Spleen (tissue), 11 donors: ENCODE results near the gene PTPRU. TPM values are rescaled to one million over a fixed set of nuclear protein-coding genes. Genes with fewer than 3 reads are reported as not detected.

Source experiments
- DNase-seq: peaks from one replicate; pipeline ENCODE4 v3.0.0-alpha.2; 2020
- H3K27ac ChIP-seq, 8 donors: fragments of 200-600 bp; sonication (generic) in 7 of 8; 1 replicate in 4 of 8; 2 replicates in 4 of 8; pipeline versions ENCODE4 v1.5.0 to v1.8.0; 2016 to 2021; ENCODE audit warnings: inconsistent platforms in 4 of 8, mild to moderate bottlenecking in 4 of 8, moderate library complexity in 1 of 8
- H3K27me3 ChIP-seq, 7 donors: fragments of 200-600 bp; sonication (generic) in 6 of 7; replicated peaks in 1 of 7; 1 replicate in 4 of 7; 2 replicates in 3 of 7; pipeline versions ENCODE4 v1.5.0 to v1.8.0; 2016 to 2021; ENCODE audit warnings: inconsistent platforms in 3 of 7, mild to moderate bottlenecking in 1 of 7
- H3K36me3 ChIP-seq, 6 donors: fragments of 200-600 bp; sonication (generic) in 5 of 6; 1 replicate in 4 of 6; 2 replicates in 2 of 6; pipeline versions ENCODE4 v1.5.0 to v1.8.0; 2016 to 2021; ENCODE audit warnings: inconsistent platforms in 2 of 6
- H3K4me1 ChIP-seq, 6 donors: fragments of 200-600 bp; sonication (generic) in 5 of 6; 1 replicate in 3 of 6; 2 replicates in 3 of 6; pipeline versions ENCODE4 v1.5.0 to v1.8.0; 2016 to 2021; ENCODE audit warnings: inconsistent platforms in 3 of 6
- H3K4me3 ChIP-seq, 8 donors: fragments of 200-600 bp; sonication (generic) in 7 of 8; 1 replicate in 4 of 8; 2 replicates in 4 of 8; pipeline versions ENCODE4 v1.5.0 to v1.8.0; 2016 to 2021; ENCODE audit warnings: inconsistent platforms in 4 of 8, mild to moderate bottlenecking in 4 of 8, moderate library complexity in 2 of 8
- H3K9me3 ChIP-seq, 8 donors: fragments of 200-600 bp; sonication (generic) in 7 of 8; 1 replicate in 4 of 8; 2 replicates in 4 of 8; pipeline versions ENCODE4 v1.5.0 to v1.8.0; 2016 to 2021; ENCODE audit warnings: inconsistent platforms in 4 of 8
- CTCF ChIP-seq, 11 experiments: fragments of 200-600 bp in 7 of 11; fragments of 450-650 bp in 4 of 11; sonication (generic) in 4 of 11; IDR thresholded peaks in 8 of 11; conservative IDR thresholded peaks in 3 of 11; 1 replicate in 7 of 11; 2 replicates in 4 of 11; pipeline versions ENCODE4 v1.4.0 to v1.8.0; 2016 to 2021; ENCODE audit warnings: antibody characterized with exemption in 11 of 11, inconsistent platforms in 4 of 11, mild to moderate bottlenecking in 1 of 11
- POLR2A ChIP-seq, 3 donors: fragments of 450-650 bp; IDR thresholded peaks; one replicate each; pipeline ENCODE4 v1.5.1; 2017; ENCODE audit warnings: antibody characterized with exemption in 3 of 3, mild to moderate bottlenecking in 1 of 3
- POLR2AphosphoS5 ChIP-seq, 3 donors: sonication (generic); formaldehyde crosslinking; IDR thresholded peaks; one replicate each; pipeline ENCODE4 v1.5.1; 2017; ENCODE audit warnings: antibody characterized with exemption in 3 of 3
- WGBS, 5 donors: extraction: QIAGEN DNeasy Blood & Tissue Kit in 3 of 5; methylation state at CpG; one replicate each; pipeline versions ENCODE4 v1.1.5 to v1.1.7; 2013 to 2018; 5-methylcytosine and 5-hydroxymethylcytosine counted together
- intact Hi-C: fragments of 100-400 bp; cut with DNase I; formaldehyde crosslinking; loops from one replicate; pipeline ENCODE4 v1.15.0; 2023; ENCODE audit warnings: low total_unique reads
- polyA plus RNA-seq, 3 donors: library from polyadenylated mRNA; stranded (reverse); fragments of 200-250 nt; gene quantifications; one replicate each; pipeline ENCODE4 v1.2.1, GENCODE V29; 2013
- total RNA-seq, 7 donors: library from RNA; depleted of rRNA in 3 of 7; stranded (reverse); fragments of >200 nt in 3 of 7; fragmentation: NEBNext Ultra II Directional in 4 of 7; extraction: Animal tissue kit (Norgen Biotek cat#: 25700) in 4 of 7; gene quantifications; one replicate each; pipeline versions ENCODE4 v1.1.0 to v1.2.1, GENCODE V29; 2016 to 2021
- donor health status: healthy with polysubstance abuse.
- donor health status: DM: no; HTN: no; CAD: no; lungs with moderate emphysema.
- donor health status: DM: no; HTN: no; CAD: no.
- donor health status: Bipolar disorder and iron deficiency.
- donor health status: healthy.
- donor health status: DM: no; HTN: no; CAD: no.
- donor health status: DM: yes; HTN: yes; CAD: no.

Gene PTPRU
- total and polyA plus RNA-seq, 10 donors = 1.00 to 10.8 (median 5.2) TPM

- TF ChIP-seq CTCF (IDR thresholded peaks at IDR 0.05 in 8 of 11, conservative IDR thresholded peaks at IDR 0.05 in 3 of 11) = no peak
- TF ChIP-seq POLR2AphosphoS5 (IDR thresholded peaks at IDR 0.05) = no peak
- no peak for TF ChIP-seq POLR2A (IDR thresholded peaks at IDR 0.05)
- no peak overlapping the region for H3K4me3 ChIP-seq
- H3K9me3 ChIP-seq = peaks cover 0 to 3% (median 0%) of the 10 kb centered on the region in 8 donors
- peaks cover 0 to 9% (median 0%) of the 10 kb centered on the region in 6 donors for H3K4me1 ChIP-seq
- no peaks in the 10 kb centered on the region for H3K36me3 ChIP-seq
- intact Hi-C loops = no loop called here
- DNase-seq = no peak
- H3K27me3 ChIP-seq = peaks cover 0 to 15% (median 0%) of the 10 kb centered on the region in 7 donors
- no peak overlapping the region for H3K27ac ChIP-seq
- WGBS, 5 donors = 61 to 82% (median 73%) methylated on average over 6 of the region's 6 CpGs
Observed at GRCh38 chr1:29280409-29281131, 44.2 kb downstream of the PTPRU start.

- TF ChIP-seq CTCF (IDR thresholded peaks at IDR 0.05 in 8 of 11, conservative IDR thresholded peaks at IDR 0.05 in 3 of 11) = no peak
- DNase-seq = no peak
- 59 to 94% (median 82%) methylated on average over 2 to 3 of the region's 3 CpGs for WGBS, 5 donors
- Histone ChIP-seq H3K9me3 (peaks cover 0 to 3% (median 0%) of the 10 kb centered on the region in 8 donors), H3K27me3 (peaks cover 0 to 15% (median 0%) of the 10 kb centered on the region in 7 donors), H3K4me3 (no peak overlapping the region), H3K36me3 (no peaks in the 10 kb centered on the region), H3K27ac (no peak overlapping the region), H3K4me1 (peaks cover 0 to 9% (median 0%) of the 10 kb centered on the region in 6 donors)
- intact Hi-C loops = no loop called here
Observed at GRCh38 chr1:29281571-29281970, 45.2 kb downstream of the PTPRU start.

- no peaks in the 10 kb centered on the region for H3K36me3 ChIP-seq
- intact Hi-C loops = no loop called here
- H3K9me3 ChIP-seq = no peaks in the 10 kb centered on the region
- no peak for TF ChIP-seq POLR2AphosphoS5 (IDR thresholded peaks at IDR 0.05)
- TF ChIP-seq CTCF (IDR thresholded peaks at IDR 0.05 in 8 of 11, conservative IDR thresholded peaks at IDR 0.05 in 3 of 11) = no peak
- TF ChIP-seq POLR2A (IDR thresholded peaks at IDR 0.05) = no peak
- H3K4me1 ChIP-seq = peaks cover 0 to 12% (median 0%) of the 10 kb centered on the region in 6 donors
- H3K4me3 ChIP-seq = no peak overlapping the region
- 90 to 95% (median 93%) methylated on average over 10 to 19 of the region's 19 CpGs for WGBS, 5 donors
- peaks cover 0 to 15% (median 0%) of the 10 kb centered on the region in 7 donors for H3K27me3 ChIP-seq
- H3K27ac ChIP-seq = no peak overlapping the region
- DNase-seq = no peak
Observed at GRCh38 chr1:29282135-29282923, 46.0 kb downstream of the PTPRU start.
